ENCODE measurements around the gene RIMS4.
A peak's percentile ranks its signal among the peaks of the same experiment; 100 is the strongest.

The RIMS4 gene

DNA sequence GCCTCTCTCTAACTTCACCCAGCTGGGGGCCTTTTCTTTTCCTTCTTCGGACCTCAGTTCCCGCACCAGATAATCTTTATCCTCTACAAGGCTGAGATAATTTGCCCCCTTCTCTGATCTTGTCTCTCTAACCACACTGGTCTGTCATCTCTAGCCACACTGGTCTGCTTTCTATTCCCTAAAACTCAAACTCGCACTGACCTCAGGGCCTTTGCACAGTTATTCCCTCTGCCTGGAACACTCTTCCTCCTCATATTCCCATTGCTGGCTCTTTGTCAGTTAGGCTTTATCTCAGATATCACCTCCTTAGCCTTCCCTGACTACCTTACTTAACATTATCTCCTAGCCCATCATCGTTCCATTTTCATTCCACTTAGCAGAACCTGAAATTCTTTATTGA lies 7.6 kb downstream of the RIMS4 start:
- no peak for DNase-seq (ENCODE audit: extremely low spot score)
- TF ChIP-seq, protein P1, sequence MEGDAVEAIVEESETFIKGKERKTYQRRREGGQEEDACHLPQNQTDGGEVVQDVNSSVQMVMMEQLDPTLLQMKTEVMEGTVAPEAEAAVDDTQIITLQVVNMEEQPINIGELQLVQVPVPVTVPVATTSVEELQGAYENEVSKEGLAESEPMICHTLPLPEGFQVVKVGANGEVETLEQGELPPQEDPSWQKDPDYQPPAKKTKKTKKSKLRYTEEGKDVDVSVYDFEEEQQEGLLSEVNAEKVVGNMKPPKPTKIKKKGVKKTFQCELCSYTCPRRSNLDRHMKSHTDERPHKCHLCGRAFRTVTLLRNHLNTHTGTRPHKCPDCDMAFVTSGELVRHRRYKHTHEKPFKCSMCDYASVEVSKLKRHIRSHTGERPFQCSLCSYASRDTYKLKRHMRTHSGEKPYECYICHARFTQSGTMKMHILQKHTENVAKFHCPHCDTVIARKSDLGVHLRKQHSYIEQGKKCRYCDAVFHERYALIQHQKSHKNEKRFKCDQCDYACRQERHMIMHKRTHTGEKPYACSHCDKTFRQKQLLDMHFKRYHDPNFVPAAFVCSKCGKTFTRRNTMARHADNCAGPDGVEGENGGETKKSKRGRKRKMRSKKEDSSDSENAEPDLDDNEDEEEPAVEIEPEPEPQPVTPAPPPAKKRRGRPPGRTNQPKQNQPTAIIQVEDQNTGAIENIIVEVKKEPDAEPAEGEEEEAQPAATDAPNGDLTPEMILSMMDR (IDR thresholded peaks at IDR 0.05; ENCODE audit: control extremely low read depth, extremely low read depth, low read depth, missing control alignments), result no peak
- CTCF ChIA-PET, result interaction anchor here (0.8 to 3.8 kb wide), 2 partner anchors 64 to 67 kb away, joined by 3 to 10 read pairs; no protein-coding TSS in a partner anchor
- POLR2A ChIA-PET, result no interaction called here

DNA sequence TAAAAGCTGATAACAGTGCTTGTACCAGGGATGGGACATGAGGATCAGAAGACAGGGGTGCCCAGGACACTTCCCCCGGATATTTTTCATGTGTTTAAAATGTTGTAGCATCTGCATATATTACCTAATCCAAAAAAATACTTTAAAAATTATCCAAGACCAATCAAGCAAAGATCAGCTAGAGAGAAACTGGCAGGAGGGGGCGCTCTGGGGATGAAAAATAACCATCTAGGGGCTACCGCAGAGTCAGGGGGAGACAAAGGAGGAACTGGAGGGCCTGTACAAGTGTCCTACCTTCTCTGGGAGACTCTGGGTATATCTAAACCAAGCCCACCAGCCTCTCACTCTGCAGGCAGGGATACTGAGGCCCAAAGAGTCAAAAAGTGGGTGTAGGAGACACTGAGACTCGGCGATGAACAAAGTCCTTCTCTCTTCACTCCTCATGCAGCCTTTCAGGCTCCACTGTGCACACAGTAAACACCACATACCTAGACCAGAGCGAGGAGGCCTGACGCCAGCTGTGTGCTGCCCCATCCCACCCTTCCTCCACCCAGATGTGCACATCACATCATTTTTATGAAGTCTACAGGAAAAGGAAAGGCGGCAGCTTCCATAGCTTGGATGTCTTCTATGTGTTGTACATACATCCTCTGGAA lies 9.8 kb downstream of the RIMS4 start:
- no peak for DNase-seq (ENCODE audit: extremely low spot score)
- ChIA-PET CTCF (interaction anchor here (0.8 to 3.8 kb wide), 5 partner anchors 16 to 69 kb away, joined by 3 to 10 read pairs (median 3); no protein-coding TSS in a partner anchor), POLR2A (no interaction called here)
- TF ChIP-seq, protein P1 (IDR thresholded peaks at IDR 0.05; ENCODE audit: control extremely low read depth, extremely low read depth, low read depth, missing control alignments), result peak; percentile 16

DNA sequence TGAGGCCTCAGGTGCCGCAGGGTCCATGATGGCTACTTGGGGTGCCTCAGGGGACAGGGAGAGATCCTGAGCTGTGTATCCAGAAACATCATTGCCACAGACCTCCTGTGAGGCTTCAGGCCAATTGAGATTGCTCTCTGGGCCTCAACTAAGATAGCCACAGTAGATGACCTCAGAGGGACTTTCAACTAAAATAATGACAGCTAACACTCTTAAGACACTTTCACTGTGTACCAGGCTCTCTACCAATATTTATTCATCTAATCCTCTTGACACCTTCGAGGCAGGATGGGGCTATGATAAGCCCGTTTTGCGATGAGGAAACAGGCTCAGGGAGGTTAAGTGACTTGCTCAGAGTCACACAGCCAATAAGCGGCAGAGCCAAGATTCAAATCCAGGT lies 10.7 kb downstream of the RIMS4 start:
- POLR2A ChIA-PET, result no interaction called here
- DNase-seq (ENCODE audit: extremely low spot score), result no peak
- TF ChIP-seq, protein P1 (IDR thresholded peaks at IDR 0.05; ENCODE audit: control extremely low read depth, extremely low read depth, low read depth, missing control alignments), result no peak
- CTCF ChIA-PET, result interaction anchor here (0.8 to 3.8 kb wide), 4 partner anchors 15 to 70 kb away, joined by 3 to 10 read pairs (median 4); no protein-coding TSS in a partner anchor

DNA sequence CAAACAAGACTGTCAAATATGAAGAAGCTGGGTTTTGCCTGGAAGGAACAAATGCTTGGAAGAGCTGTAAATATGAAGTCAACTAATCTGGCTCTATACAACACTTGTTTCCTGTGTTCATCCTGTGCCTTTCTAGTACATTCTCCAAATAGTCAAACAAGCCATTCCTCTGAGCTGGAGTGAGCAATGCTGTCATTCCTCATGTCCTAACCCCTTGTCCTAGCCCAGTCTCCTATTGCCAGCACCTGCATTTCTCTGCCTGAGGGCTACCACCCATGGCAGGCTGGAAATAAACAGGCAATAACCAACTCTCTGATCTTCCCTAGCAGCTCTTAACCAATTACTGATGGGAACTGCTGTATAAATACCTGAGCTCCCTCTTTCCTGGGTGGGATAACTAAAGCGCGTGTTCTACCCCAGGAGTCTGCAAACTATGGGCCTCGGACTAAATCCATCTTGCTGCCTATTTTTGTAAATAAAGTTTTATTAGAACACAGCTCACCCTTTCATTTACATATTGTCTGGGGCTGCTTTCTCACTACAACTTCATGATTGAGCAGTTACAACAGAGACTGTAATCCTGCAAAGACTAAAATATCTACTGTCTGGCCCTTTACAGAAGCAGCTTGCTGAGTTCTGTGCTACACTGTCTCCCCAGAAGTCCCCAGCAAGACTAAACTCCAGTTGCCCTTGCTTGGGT lies 13.4 kb downstream of the RIMS4 start:
- ChIA-PET POLR2A (no interaction called here), CTCF (interaction anchor here (1.3 to 1.4 kb wide), 2 partner anchors 20 to 62 kb away, joined by 3 read pairs; no protein-coding TSS in a partner anchor)
- no peak for DNase-seq (ENCODE audit: extremely low spot score)
- TF ChIP-seq, protein P1 (IDR thresholded peaks at IDR 0.05; ENCODE audit: control extremely low read depth, extremely low read depth, low read depth, missing control alignments), result no peak

DNA sequence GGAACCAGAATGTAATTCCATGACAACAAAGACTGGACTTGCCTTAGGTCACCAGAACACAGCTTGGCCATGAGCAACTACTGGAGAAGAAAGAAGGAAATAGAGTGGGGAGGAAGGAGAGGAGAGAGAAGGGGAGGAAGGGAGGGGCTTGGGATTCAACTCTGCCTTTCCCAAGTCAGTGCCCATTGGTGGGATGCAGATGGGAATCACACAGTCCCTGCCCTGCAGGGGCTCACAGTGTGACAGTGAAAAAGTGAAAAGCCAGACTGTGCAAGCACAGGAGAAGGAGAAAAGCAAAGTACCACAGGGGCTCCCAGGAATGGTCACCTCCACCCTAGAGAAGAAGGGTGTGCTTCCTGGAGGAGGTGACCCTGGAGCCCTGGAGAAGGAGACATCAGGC lies 14.0 kb downstream of the RIMS4 start:
- ChIA-PET POLR2A (no interaction called here), CTCF (interaction anchor here (1.3 to 1.4 kb wide), 2 partner anchors 19 to 62 kb away, joined by 3 read pairs; no protein-coding TSS in a partner anchor)
- TF ChIP-seq, protein P1 (IDR thresholded peaks at IDR 0.05; ENCODE audit: control extremely low read depth, extremely low read depth, low read depth, missing control alignments), result no peak
- no peak for DNase-seq (ENCODE audit: extremely low spot score)

DNA sequence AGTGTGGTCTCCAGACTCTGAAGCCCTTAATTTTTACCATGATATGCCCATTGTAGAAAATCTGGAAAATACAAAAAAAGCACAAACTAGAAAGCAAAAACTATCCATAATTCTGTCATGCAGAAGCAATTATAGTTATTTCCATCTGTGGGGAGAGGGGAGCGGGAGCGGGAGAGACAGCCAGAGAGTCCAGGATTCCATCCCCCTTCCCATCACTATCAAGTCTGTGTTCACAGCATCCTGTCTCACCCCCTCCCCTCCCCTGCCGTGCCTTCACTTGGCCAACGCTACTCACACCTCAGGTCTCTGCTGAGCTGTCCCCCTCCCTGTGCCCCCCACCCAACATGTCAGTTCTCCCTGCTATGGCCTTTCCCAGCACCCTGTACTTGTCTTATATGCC lies 14.5 kb downstream of the RIMS4 start:
- ChIA-PET CTCF (interaction anchor here (1.4 kb wide), 1 partner anchor 19 kb away, joined by 3 read pairs; no protein-coding TSS in a partner anchor), POLR2A (no interaction called here)
- TF ChIP-seq, protein P1 (IDR thresholded peaks at IDR 0.05; ENCODE audit: control extremely low read depth, extremely low read depth, low read depth, missing control alignments), result no peak
- DNase-seq (ENCODE audit: extremely low spot score), result no peak

Measured in GM10248 (cell line).